ENCODE measurements around the gene TRPM1. TPM values are rescaled to one million over a fixed set of nuclear protein-coding genes. Genes with fewer than 3 reads are reported as not detected.

Gene TRPM1
- total and polyA plus RNA-seq, 9 donors = 0.12 TPM; not detected in 8

DNA sequence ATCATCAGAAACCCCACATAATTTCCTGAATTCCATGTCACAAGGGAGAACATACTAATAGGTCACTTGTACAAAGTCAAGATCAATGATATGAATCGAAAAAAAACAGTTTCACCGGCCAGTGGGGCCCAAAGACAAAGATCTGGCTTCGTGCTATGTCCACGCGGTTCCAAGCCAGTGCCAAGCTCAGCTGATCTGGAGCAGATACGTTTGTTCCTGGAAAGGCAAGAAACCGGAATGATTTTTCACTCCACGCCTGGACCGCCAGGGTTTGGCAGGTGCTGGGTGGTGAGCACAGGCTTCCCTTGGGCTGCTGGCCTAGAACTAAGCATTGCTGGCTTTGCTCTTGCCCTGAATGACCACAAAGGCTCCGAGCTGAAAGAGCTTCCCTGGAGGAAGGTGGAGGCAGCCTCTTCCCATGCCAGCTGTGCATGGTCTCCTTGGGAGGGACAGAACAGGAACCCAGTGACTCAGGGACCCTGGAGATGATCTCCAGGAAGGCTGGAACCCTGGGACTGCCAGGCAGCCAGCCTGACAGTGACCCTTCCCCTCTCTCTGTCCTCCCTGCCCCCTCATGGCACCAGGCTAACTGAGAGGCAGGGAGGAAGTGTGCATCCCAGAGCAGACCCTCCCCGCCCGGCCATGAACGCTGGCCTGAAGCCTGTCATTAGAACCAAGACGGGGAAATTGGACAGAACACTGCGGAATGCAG lies 40.9 kb downstream of the TRPM1 start:
- Histone ChIP-seq H3K9me3 (no peaks in the 10 kb centered on the region), H3K4me3 (no peak overlapping the region), H3K27ac (no peak overlapping the region), H3K4me1 (ENCODE audit: insufficient read depth) (no peaks in the 10 kb centered on the region), H3K36me3 (no peaks in the 10 kb centered on the region), H3K27me3 (no peaks in the 10 kb centered on the region)
- intact Hi-C loops (cut with DNase I) = loop anchor here in 1 of 4 donors (10.0 kb wide), 1 partner anchor 64 kb away; no protein-coding TSS in a partner anchor
- no peak for TF ChIP-seq EP300 (IDR thresholded peaks at IDR 0.05)
- TF ChIP-seq POLR2A (IDR thresholded peaks at IDR 0.05) = no peak
- TF ChIP-seq, protein P1, sequence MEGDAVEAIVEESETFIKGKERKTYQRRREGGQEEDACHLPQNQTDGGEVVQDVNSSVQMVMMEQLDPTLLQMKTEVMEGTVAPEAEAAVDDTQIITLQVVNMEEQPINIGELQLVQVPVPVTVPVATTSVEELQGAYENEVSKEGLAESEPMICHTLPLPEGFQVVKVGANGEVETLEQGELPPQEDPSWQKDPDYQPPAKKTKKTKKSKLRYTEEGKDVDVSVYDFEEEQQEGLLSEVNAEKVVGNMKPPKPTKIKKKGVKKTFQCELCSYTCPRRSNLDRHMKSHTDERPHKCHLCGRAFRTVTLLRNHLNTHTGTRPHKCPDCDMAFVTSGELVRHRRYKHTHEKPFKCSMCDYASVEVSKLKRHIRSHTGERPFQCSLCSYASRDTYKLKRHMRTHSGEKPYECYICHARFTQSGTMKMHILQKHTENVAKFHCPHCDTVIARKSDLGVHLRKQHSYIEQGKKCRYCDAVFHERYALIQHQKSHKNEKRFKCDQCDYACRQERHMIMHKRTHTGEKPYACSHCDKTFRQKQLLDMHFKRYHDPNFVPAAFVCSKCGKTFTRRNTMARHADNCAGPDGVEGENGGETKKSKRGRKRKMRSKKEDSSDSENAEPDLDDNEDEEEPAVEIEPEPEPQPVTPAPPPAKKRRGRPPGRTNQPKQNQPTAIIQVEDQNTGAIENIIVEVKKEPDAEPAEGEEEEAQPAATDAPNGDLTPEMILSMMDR (IDR thresholded peaks at IDR 0.05) = no peak
- 83 to 90% (median 87%) methylated on average over 15 of the region's 15 CpGs for WGBS, 3 donors
- no peak for DNase-seq

DNA sequence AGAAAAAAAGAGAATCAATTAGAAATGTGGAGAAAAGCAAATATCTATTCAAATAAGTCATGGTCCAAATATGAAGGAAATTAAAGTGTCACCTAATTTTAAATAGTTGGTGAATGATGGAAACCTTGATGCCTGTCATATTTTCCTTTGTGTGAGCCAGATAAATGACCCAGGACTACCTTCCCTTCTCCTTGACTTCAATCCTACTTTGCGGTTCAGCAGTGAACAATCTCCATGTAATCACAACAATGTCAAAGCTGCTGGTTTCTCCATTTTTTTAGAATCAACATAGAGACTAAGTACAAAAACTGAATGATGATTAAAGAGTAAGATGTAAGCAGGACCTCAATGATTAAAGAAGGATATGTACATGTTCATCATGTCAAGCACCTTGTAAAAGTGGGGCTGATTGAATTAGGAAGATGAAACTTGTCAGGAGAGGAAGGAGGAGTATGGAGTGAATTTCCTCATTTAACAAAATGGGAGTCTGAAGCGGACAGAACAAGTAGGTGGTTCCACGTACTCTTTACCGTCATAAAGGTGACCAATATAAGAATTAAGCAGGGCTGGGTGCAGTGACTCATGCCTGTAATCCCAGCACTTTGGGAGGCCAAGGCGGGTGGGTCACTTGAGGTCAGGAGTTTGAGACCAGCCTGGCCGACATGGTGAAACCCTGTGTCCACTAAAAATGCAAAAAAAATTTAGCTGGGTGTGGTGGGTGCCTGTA lies 43.1 kb downstream of the TRPM1 start:
- intact Hi-C loops (cut with DNase I) = no loop called here
- 90 to 94% (median 92%) methylated on average over 6 of the region's 6 CpGs for WGBS, 3 donors
- no peaks in the 10 kb centered on the region for H3K27me3 ChIP-seq
- H3K27ac ChIP-seq = no peak overlapping the region
- DNase-seq = no peak
- H3K36me3 ChIP-seq = no peaks in the 10 kb centered on the region
- H3K9me3 ChIP-seq = no peaks in the 10 kb centered on the region
- H3K4me3 ChIP-seq = no peak overlapping the region
- no peak for TF ChIP-seq POLR2A (IDR thresholded peaks at IDR 0.05)
- TF ChIP-seq EP300 (IDR thresholded peaks at IDR 0.05) = no peak
- no peaks in the 10 kb centered on the region for H3K4me1 ChIP-seq (ENCODE audit: insufficient read depth)

DNA sequence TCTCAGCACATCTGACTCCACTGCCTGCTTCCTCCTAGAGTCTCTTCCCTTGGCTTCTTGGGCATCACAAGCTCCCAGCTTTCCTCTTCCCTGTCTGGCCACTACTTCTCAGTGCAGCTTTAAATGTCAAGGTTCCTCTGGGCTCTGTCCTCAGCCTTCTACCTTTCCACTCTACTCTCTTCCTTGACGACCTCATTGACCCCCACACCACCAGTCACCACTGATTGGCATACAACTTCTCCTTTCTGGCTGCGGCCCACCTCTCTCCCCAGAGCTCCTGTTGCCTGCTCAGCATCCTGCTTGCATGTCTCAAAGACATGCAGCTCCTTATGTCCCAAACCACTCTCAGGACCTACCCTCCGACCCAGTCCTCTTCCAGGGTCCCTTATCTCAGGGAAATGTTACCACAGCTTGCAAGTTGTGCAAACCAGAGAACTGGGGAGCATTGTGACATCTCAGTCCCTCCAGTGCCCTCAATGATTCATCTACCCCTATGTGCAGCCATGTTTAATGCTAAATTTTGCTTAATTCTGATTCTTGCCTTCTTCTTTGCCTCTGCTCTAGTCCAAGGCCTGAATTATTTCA lies 49.9 kb downstream of the TRPM1 start:
- 71 to 84% (median 75%) methylated on average over 3 of the region's 3 CpGs for WGBS, 3 donors
- H3K36me3 ChIP-seq = no peaks in the 10 kb centered on the region
- no peak for DNase-seq
- H3K27ac ChIP-seq = no peak overlapping the region
- H3K4me3 ChIP-seq = no peak overlapping the region
- TF ChIP-seq EP300 (IDR thresholded peaks at IDR 0.05) (no peak), POLR2A (IDR thresholded peaks at IDR 0.05) (no peak)
- TF ChIP-seq, protein P1 (IDR thresholded peaks at IDR 0.05) = no peak
- no peaks in the 10 kb centered on the region for H3K27me3 ChIP-seq
- intact Hi-C loops (cut with DNase I) = no loop called here
- no peaks in the 10 kb centered on the region for H3K4me1 ChIP-seq (ENCODE audit: insufficient read depth)
- no peaks in the 10 kb centered on the region for H3K9me3 ChIP-seq

DNA sequence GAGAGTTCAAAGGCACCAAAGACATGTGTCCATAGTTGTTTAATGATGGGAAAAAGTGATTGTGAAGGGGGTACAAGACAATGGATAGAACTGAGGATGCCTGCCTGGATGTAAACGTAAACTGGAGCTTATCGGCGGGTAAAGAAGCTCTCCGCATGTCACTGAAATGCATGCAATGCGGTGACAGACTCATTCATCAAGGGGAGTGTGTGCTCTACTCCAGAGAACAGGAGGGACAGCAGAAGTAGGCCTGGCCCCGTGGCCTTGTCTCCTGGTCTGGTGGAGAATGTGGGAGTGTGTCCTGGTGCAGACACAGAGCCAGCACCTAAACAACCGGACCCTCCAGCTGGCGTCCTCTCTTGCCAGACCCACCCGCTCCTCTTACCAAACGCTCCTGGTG lies 50.6 kb downstream of the TRPM1 start:
- H3K27ac ChIP-seq = no peak overlapping the region
- DNase-seq = no peak
- TF ChIP-seq POLR2A (IDR thresholded peaks at IDR 0.05) (no peak), EP300 (IDR thresholded peaks at IDR 0.05) (no peak)
- TF ChIP-seq, protein P1 (IDR thresholded peaks at IDR 0.05) = no peak
- 87 to 93% (median 87%) methylated on average over 10 of the region's 10 CpGs for WGBS, 3 donors
- no peak overlapping the region for H3K4me3 ChIP-seq
- H3K4me1 ChIP-seq (ENCODE audit: insufficient read depth) = no peaks in the 10 kb centered on the region
- H3K36me3 ChIP-seq = no peaks in the 10 kb centered on the region
- no peaks in the 10 kb centered on the region for H3K27me3 ChIP-seq
- no peaks in the 10 kb centered on the region for H3K9me3 ChIP-seq
- intact Hi-C loops (cut with DNase I) = no loop called here
